Natural killer cell treated with Interleukin-12 subunit alpha and Interleukin-12 subunit beta and Interleukin-15 and Interleukin-18, amount 100 ng/mL, for 72 hours (primary cell): ENCODE results near the gene LIN37. TPM values are rescaled to one million over a fixed set of nuclear protein-coding genes. Genes with fewer than 3 reads are reported as not detected.

ENCODE experiments used
- ATAC-seq, 2 donors: fragments of 150-1000 bp; cut with Tn5 transposase in 1 of 2; sonication (Bioruptor Pico), chemical (Tn5 transposase) in 1 of 2; 2 replicates each; pipeline ENCODE4 v1.10.0; 2021
- DNase-seq: peaks from one replicate; pipeline ENCODE4 v3.0.0; 2022; ENCODE audit warnings: low spot score
- H3K27ac Mint-ChIP-seq, 2 donors: 1 replicate in 1 of 2; 2 replicates in 1 of 2; pipeline ENCODE4 v1.8.0; 2022; ENCODE audit warnings: mixed read lengths in 2 of 2, mild to moderate bottlenecking in 1 of 2, moderate library complexity in 1 of 2
- H3K27me3 Mint-ChIP-seq, 2 donors: 1 replicate in 1 of 2; 2 replicates in 1 of 2; pipeline ENCODE4 v1.8.0; 2022; ENCODE audit warnings: mixed read lengths in 2 of 2
- H3K36me3 Mint-ChIP-seq: one replicate; pipeline ENCODE4 v1.8.0; 2022; ENCODE audit warnings: mixed read lengths
- H3K4me1 Mint-ChIP-seq, 2 donors: 1 replicate in 1 of 2; 2 replicates in 1 of 2; pipeline ENCODE4 v1.8.0; 2022; ENCODE audit warnings: low read depth in 2 of 2, mixed read lengths in 2 of 2, mild to moderate bottlenecking in 1 of 2
- H3K4me3 Mint-ChIP-seq: one replicate; pipeline ENCODE4 v1.8.0; 2022; ENCODE audit warnings: mixed read lengths
- H3K9me3 Mint-ChIP-seq: 2 replicates; pipeline ENCODE4 v1.8.0; 2022; ENCODE audit warnings: mixed read lengths
- total RNA-seq, 2 donors: library from RNA; stranded (reverse); gene quantifications; one replicate each; pipeline ENCODE4 v1.2.3, GENCODE V29; 2022

LIN37 gene
- total RNA-seq, 2 donors from 2014 or later = 9.6 to 24.7 TPM

GRCh38 chr19:35775298-35776101 is 27.1 kb downstream of the LIN37 start, which contains the start of gene ARHGAP33:
Gene ARHGAP33, plus strand, starts transcription at chr19:35775564. Its CDS starts 95 bp downstream, at chr19:35775659.
- DNase-seq (peak; percentile 98), ATAC-seq (peak; percentile 98 to 99)
- peak within 1 kb of the TSS; percentile 85 for H3K4me3 Mint-ChIP-seq
- no peaks in the 10 kb centered on the region for H3K9me3 Mint-ChIP-seq
- no peaks in the 10 kb centered on the region for H3K27me3 Mint-ChIP-seq
- H3K4me1 Mint-ChIP-seq = peaks cover 20 to 25% of the 10 kb centered on the region in 2 donors
- no peaks in the 10 kb centered on the region for H3K36me3 Mint-ChIP-seq
- peak within 1 kb of the TSS in 1 of 2 donors; percentile 77 for H3K27ac Mint-ChIP-seq

GRCh38 chr19:35776102-35776788 is 27.9 kb downstream of the LIN37 start:
- Mint-ChIP-seq H3K4me3 (peak overlapping the region; percentile 85), H3K36me3 (no peaks in the 10 kb centered on the region), H3K4me1 (peaks cover 20 to 25% of the 10 kb centered on the region in 2 donors), H3K27me3 (no peaks in the 10 kb centered on the region), H3K27ac (peak overlapping the region in 1 of 2 donors; percentile 77), H3K9me3 (no peaks in the 10 kb centered on the region)
- DNase-seq (peak; percentile 26), ATAC-seq (no peak)

DNA sequence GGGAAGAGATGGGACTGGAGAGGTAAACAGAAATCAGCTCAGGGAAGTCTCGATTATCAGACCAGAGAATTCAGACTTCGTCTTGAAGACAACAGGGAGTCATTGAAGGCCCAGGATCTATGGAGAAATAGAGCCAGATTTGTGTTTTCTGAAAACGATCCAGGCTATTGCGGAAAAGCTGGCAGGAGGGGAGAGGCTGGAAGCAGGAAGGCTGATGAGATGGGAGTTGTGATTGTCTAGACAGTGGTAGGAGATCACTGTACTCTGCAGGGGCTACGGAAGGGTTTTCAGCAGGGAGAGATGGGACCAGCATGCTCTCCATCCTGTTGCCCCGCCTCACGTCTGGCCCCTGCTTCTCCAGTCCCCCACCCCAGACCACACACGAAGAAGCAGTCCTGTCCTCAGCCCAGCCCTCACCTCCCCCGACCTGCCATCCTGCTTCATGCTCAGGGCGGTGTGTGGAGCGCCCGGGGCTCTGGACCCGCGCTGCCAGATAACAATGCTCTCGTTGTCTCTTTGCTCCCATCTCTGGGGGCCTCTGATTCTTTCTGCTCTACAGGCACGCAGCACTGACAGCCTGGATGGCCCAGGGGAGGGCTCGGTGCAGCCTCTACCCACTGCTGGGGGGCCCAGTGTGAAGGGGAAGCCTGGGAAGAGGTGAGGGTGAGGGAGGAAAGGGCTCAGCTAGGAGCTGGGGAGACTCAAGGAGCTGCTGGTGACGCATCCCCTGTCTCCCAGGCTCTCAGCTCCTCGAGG is 28.9 kb downstream of the LIN37 start:
- DNase-seq (peak; percentile 59), ATAC-seq (no peak)
- peak overlapping the region; percentile 85 for H3K4me3 Mint-ChIP-seq
- H3K27ac Mint-ChIP-seq = peak overlapping the region in 1 of 2 donors; percentile 77
- peaks cover 23 to 25% of the 10 kb centered on the region in 2 donors for H3K4me1 Mint-ChIP-seq
- no peaks in the 10 kb centered on the region for H3K36me3 Mint-ChIP-seq
- no peaks in the 10 kb centered on the region for H3K9me3 Mint-ChIP-seq
- no peaks in the 10 kb centered on the region for H3K27me3 Mint-ChIP-seq

DNA sequence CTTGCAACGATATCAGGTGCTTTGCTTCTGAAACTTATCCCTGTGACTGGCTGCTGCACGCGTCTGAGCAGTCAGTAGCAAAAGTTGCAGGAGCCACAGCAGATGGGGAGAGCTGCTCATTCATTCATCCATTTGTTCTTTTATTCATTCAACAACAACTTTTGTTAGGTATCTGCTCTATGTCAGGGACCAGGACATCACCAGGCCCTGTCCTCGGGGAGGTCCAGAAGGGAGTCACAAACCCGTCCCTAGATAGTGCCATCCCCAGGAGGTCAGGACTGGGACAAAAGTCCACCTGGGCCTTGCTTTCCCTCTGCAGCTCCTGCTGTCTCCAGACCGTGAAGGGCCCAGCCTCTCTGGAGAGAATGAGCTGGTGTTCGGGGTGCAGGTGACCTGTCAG is 29.6 kb downstream of the LIN37 start:
- no peak overlapping the region for H3K27ac Mint-ChIP-seq
- DNase-seq = no peak
- no peak for ATAC-seq
- no peaks in the 10 kb centered on the region for H3K9me3 Mint-ChIP-seq
- H3K27me3 Mint-ChIP-seq = no peaks in the 10 kb centered on the region
- H3K36me3 Mint-ChIP-seq = no peaks in the 10 kb centered on the region
- no peak overlapping the region for H3K4me3 Mint-ChIP-seq
- peaks cover 25 to 26% of the 10 kb centered on the region in 2 donors for H3K4me1 Mint-ChIP-seq

DNA sequence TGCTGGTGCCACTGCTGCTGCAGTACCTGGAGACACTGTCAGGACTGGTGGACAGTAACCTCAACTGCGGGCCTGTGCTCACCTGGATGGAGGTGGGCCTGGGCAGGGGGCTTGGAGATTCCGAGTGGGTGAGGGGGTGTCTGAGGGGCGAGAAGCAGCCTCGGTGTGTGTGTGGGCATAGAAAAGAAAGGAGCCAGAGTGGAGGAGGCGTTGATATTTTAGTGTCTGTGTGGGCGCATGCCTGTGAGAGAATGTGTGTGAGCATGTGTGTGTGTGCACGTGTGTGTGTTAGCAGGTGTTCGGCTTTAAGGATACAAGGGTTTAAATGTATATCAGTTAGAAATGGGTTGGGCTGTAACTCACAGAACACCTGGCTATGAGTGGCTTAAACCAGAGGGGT is 30.7 kb downstream of the LIN37 start:
- Mint-ChIP-seq H3K9me3 (no peaks in the 10 kb centered on the region), H3K4me1 (peaks cover 31 to 33% of the 10 kb centered on the region in 2 donors), H3K36me3 (no peaks in the 10 kb centered on the region), H3K4me3 (no peak overlapping the region), H3K27ac (no peak overlapping the region), H3K27me3 (no peaks in the 10 kb centered on the region)
- no peak for DNase-seq
- ATAC-seq = no peak

DNA sequence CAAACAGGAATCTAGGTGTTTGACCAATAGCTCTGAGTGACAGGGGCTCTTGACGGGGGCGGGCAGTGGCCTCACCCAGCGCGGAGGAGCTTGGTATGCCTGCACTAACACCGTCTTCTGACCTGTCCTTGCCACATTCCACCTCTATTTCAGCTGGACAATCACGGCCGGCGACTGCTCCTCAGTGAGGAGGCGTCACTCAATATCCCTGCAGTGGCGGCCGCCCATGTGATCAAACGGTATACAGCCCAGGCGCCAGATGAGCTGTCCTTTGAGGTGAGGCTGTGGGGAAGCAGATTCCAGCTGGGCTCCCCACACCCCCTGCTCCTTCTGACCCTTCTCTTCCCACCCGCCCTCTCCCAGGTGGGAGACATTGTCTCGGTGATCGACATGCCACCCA is 31.7 kb downstream of the LIN37 start:
- Mint-ChIP-seq H3K36me3 (no peaks in the 10 kb centered on the region), H3K27ac (no peak overlapping the region), H3K4me1 (peaks cover 21 to 27% of the 10 kb centered on the region in 2 donors), H3K27me3 (no peaks in the 10 kb centered on the region), H3K9me3 (no peaks in the 10 kb centered on the region), H3K4me3 (no peak overlapping the region)
- no peak for DNase-seq
- ATAC-seq = no peak

- no peak for DNase-seq
- no peaks in the 10 kb centered on the region for H3K9me3 Mint-ChIP-seq
- no peak for ATAC-seq
- no peak overlapping the region for H3K4me3 Mint-ChIP-seq
- peaks cover 20 to 27% of the 10 kb centered on the region in 2 donors for H3K4me1 Mint-ChIP-seq
- no peaks in the 10 kb centered on the region for H3K27me3 Mint-ChIP-seq
- no peak overlapping the region for H3K27ac Mint-ChIP-seq
- H3K36me3 Mint-ChIP-seq = no peaks in the 10 kb centered on the region
These were observed 32.3 kb downstream of the LIN37 start for GRCh38 chr19:35780717-35781116.

DNA sequence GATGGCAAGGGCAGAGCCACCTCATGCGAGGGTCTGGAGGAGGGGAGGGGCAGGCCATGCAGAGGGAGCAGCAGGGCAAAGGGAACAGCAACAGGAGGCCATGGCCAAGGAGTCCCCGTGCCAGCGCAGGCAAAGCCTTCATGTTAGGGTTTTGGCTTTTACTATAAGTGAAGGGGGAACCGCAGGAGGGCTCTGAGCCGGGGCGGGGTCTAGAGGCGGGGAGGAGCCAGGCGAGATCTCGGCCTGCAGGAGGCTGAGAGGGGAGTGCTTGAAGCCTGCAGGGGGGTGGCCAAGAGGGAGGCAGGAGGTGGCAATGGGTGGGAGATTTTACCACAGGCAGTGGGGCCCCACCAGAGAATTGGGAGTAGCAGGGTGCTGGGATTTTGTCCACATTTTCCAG is 33.3 kb downstream of the LIN37 start:
- no peak overlapping the region for H3K27ac Mint-ChIP-seq
- peaks cover 12 to 18% of the 10 kb centered on the region in 2 donors for H3K4me1 Mint-ChIP-seq
- no peak overlapping the region for H3K4me3 Mint-ChIP-seq
- ATAC-seq (no peak), DNase-seq (no peak)
- no peaks in the 10 kb centered on the region for H3K36me3 Mint-ChIP-seq
- H3K27me3 Mint-ChIP-seq = no peaks in the 10 kb centered on the region
- H3K9me3 Mint-ChIP-seq = no peaks in the 10 kb centered on the region

- Mint-ChIP-seq H3K4me1 (peaks cover 6 to 13% of the 10 kb centered on the region in 2 donors), H3K4me3 (no peak overlapping the region), H3K36me3 (no peaks in the 10 kb centered on the region), H3K9me3 (no peaks in the 10 kb centered on the region), H3K27ac (no peak overlapping the region), H3K27me3 (no peaks in the 10 kb centered on the region)
- ATAC-seq (no peak), DNase-seq (no peak)
These were observed 34.2 kb downstream of the LIN37 start for GRCh38 chr19:35782589-35782988.

GRCh38 chr19:35783469-35784434 is 35.4 kb downstream of the LIN37 start:
- ATAC-seq (no peak), DNase-seq (no peak)
- Mint-ChIP-seq H3K36me3 (no peaks in the 10 kb centered on the region), H3K27ac (no peak overlapping the region), H3K27me3 (no peaks in the 10 kb centered on the region), H3K4me1 (peaks cover 6 to 13% of the 10 kb centered on the region in 2 donors), H3K9me3 (no peaks in the 10 kb centered on the region), H3K4me3 (no peak overlapping the region)

- Mint-ChIP-seq H3K27me3 (no peaks in the 10 kb centered on the region), H3K36me3 (no peaks in the 10 kb centered on the region), H3K4me3 (no peak overlapping the region), H3K9me3 (no peaks in the 10 kb centered on the region), H3K4me1 (peaks cover 6 to 13% of the 10 kb centered on the region in 2 donors), H3K27ac (no peak overlapping the region)
- no peak for DNase-seq
- no peak for ATAC-seq
These were observed 36.3 kb downstream of the LIN37 start for GRCh38 chr19:35784503-35785338.

GRCh38 chr19:35785339-35785627 is 36.9 kb downstream of the LIN37 start:
- H3K4me1 Mint-ChIP-seq = peaks cover 6 to 13% of the 10 kb centered on the region in 2 donors
- DNase-seq = no peak
- no peaks in the 10 kb centered on the region for H3K36me3 Mint-ChIP-seq
- H3K4me3 Mint-ChIP-seq = no peak overlapping the region
- no peak overlapping the region for H3K27ac Mint-ChIP-seq
- H3K27me3 Mint-ChIP-seq = no peaks in the 10 kb centered on the region
- no peak for ATAC-seq
- no peaks in the 10 kb centered on the region for H3K9me3 Mint-ChIP-seq
